K562 (cell line): Measurements from ENCODE around the gene PLCD1. TPM values are rescaled to one million over a fixed set of nuclear protein-coding genes. Genes with fewer than 3 reads are reported as not detected.

Source experiments
- CBX2 ChIP-seq: fragments of 200-600 bp; sonication (generic); IDR thresholded peaks from one replicate; pipeline ENCODE4 v1.6.1; 2012; ENCODE audit warnings: mild to moderate bottlenecking, low read length, inconsistent platforms; ENCODE audit not compliant: insufficient read depth, poor library complexity, severe bottlenecking
- CHD2 ChIP-seq: IDR thresholded peaks from 2 replicates; pipeline ENCODE4 v1.6.1; 2011; ENCODE audit warnings: low read depth, low read length
- FOXA1 ChIP-seq: fragments of 450-650 bp; IDR thresholded peaks from 2 replicates; pipeline ENCODE4 v1.6.1; 2016; ENCODE audit warnings: mild to moderate bottlenecking, borderline replicate concordance
- HEY1 ChIP-seq: fragments of 250-450 bp; sonication (Bioruptor Pico); IDR thresholded peaks from 2 replicates; pipeline ENCODE4 v1.5.0; 2020; ENCODE audit warnings: mild to moderate bottlenecking, moderate library complexity, borderline replicate concordance
- MTA2 ChIP-seq: fragments of 450-650 bp; IDR thresholded peaks from 2 replicates; pipeline ENCODE4 v1.6.1; 2016; ENCODE audit warnings: low read depth
- NCOA4 ChIP-seq: fragments of 450-650 bp; IDR thresholded peaks from 2 replicates; pipeline ENCODE4 v1.6.1; 2018; ENCODE audit warnings: mild to moderate bottlenecking; ENCODE audit not compliant: partially characterized antibody
- NRF1 ChIP-seq, 2 experiments: fragments of 450-650 bp; IDR thresholded peaks in 1 of 2; conservative IDR thresholded peaks in 1 of 2; 2 replicates each; pipeline ENCODE4 v1.6.1; 2014; ENCODE audit warnings: mild to moderate bottlenecking in 2 of 2
- RBM22 ChIP-seq: fragments of 200-400 bp; formaldehyde crosslinking; IDR thresholded peaks from 2 replicates; pipeline ENCODE4 v1.6.1; 2018; ENCODE audit warnings: low read length, low read depth; ENCODE audit not compliant: poor library complexity, severe bottlenecking
- SREBF2 ChIP-seq: sonication (generic); formaldehyde crosslinking; IDR thresholded peaks from 2 replicates; pipeline ENCODE4 v1.4.0; 2020; ENCODE audit warnings: mild to moderate bottlenecking, missing genetic modification reagents
- TCF7L2 ChIP-seq: fragments of 150-350 bp; IDR thresholded peaks from 2 replicates; pipeline ENCODE4 v1.6.1; 2016; ENCODE audit warnings: low read depth, mild to moderate bottlenecking, low read length, moderate library complexity
- polyA plus RNA-seq, 8 experiments: library from polyadenylated mRNA; depleted of rRNA in 4 of 8; stranded (reverse) in 5 of 8; unstranded in 3 of 8; fragments of >200 nt; fragmentation: Nextera tagmentation in 2 of 8; fragmentation: Illumina TruSeq in 1 of 8; extraction: Ambion mirVana in 2 of 8; extraction: Trizol in 1 of 8; gene quantifications; 2 replicates each; pipeline versions ENCODE4 v1.2.1 to v1.2.3, GENCODE V29; 2011 to 2014; ENCODE audit warnings: inconsistent platforms in 1 of 8, missing spikeins in 1 of 8
- total RNA-seq, 7 experiments: library from RNA; depleted of rRNA in 6 of 7; stranded (reverse); fragments of >200 nt in 6 of 7; fragmentation: Illumina TruSeq in 2 of 7; extraction: Trizol in 2 of 7; gene quantifications; 2 replicates each; pipeline versions ENCODE4 v1.2.1 to v1.2.3, GENCODE V29; 2011 to 2021; ENCODE audit warnings: low replicate concordance in 1 of 7
- TF ChIP-seq, protein P1 (sequence below): fragments of 150-350 bp; IDR thresholded peaks from 2 replicates; pipeline ENCODE4 v1.6.1; 2014; ENCODE audit warnings: low read depth, mild to moderate bottlenecking, low read length, borderline replicate concordance
- TF ChIP-seq, protein P2 (sequence below), 2 experiments: fragments of 200-800 bp in 1 of 2; sonication (Bioruptor generic) in 1 of 2; sonication (generic) in 1 of 2; formaldehyde crosslinking in 1 of 2; IDR thresholded peaks in 1 of 2; conservative IDR thresholded peaks in 1 of 2; 2 replicates each; pipeline versions ENCODE4 v1.5.0 to v1.6.1; 2016 to 2020; ENCODE audit warnings: missing compliant biosample characterization in 1 of 2, missing genetic modification characterization in 1 of 2, missing genetic modification reagents in 1 of 2
- TF ChIP-seq, protein P3 (sequence below): sonication (generic); formaldehyde crosslinking; IDR thresholded peaks from 2 replicates; pipeline ENCODE4 v1.9.0; 2022; ENCODE audit warnings: mild to moderate bottlenecking, missing genetic modification reagents
- TF ChIP-seq, protein P4 (sequence below), 2 experiments: IDR thresholded peaks in 1 of 2; conservative IDR thresholded peaks in 1 of 2; 2 replicates each; pipeline ENCODE4 v1.6.1; 2016; ENCODE audit warnings: low read depth in 2 of 2, mild to moderate bottlenecking in 1 of 2, missing compliant biosample characterization in 1 of 2, missing genetic modification characterization in 1 of 2, moderate library complexity in 1 of 2

PLCD1 gene
- total and polyA plus RNA-seq, 9 of the 15 experiments (the other 6 are each of a cell fraction or from before 2014, with no cell fraction given), result 5.4 to 209 (median 116) TPM

DNA sequence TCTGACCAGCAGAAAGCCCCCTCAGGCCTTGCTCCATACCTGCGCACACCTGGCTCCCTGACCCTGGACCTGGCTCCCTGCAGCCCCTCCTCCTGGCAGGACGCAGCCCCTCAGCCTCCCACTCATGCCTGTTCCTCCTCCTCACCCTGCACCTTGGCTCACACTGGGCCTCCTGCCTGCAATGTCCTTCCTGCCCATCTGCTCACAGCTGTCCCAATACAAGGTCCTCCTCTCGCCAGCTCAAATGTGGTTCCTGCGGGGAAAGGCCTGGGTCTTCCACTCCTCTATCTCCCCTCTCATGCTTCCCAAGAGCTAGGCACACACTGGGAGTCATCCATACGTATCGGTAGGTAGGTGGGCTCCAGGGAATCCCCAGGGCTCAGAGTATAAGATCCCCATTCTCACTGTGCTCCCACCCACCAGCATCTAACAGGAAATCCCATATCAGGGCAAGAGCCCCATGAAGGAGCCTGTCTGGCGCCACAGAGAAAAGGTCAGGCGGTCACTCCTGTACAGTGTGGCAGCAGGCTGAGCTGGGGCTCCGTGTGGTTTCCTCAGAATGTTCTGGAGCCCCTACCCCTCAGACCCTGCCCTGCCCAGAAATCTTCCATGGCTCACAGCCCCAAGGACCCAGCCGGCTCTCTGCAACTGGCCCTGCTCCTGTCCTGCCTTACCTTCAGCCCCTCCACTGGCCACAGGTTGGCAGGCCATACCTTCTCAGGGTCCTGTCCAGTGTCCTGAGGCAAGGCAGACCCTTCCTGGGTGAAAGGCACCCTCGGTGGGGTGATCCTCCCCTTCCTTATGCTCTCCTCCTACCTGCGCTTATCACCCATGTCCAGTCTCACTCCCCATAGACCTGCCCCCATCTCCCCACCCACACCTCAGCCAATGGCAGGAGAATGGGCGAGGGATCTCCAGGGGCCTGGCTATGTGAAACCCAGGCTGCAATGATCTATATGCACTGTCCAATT lies 10.9 kb downstream of the PLCD1 start (continued):
- TF ChIP-seq, protein P1, sequence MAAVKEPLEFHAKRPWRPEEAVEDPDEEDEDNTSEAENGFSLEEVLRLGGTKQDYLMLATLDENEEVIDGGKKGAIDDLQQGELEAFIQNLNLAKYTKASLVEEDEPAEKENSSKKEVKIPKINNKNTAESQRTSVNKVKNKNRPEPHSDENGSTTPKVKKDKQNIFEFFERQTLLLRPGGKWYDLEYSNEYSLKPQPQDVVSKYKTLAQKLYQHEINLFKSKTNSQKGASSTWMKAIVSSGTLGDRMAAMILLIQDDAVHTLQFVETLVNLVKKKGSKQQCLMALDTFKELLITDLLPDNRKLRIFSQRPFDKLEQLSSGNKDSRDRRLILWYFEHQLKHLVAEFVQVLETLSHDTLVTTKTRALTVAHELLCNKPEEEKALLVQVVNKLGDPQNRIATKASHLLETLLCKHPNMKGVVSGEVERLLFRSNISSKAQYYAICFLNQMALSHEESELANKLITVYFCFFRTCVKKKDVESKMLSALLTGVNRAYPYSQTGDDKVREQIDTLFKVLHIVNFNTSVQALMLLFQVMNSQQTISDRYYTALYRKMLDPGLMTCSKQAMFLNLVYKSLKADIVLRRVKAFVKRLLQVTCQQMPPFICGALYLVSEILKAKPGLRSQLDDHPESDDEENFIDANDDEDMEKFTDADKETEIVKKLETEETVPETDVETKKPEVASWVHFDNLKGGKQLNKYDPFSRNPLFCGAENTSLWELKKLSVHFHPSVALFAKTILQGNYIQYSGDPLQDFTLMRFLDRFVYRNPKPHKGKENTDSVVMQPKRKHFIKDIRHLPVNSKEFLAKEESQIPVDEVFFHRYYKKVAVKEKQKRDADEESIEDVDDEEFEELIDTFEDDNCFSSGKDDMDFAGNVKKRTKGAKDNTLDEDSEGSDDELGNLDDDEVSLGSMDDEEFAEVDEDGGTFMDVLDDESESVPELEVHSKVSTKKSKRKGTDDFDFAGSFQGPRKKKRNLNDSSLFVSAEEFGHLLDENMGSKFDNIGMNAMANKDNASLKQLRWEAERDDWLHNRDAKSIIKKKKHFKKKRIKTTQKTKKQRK, result no peak
- TF ChIP-seq NCOA4, result no peak
- no peak for TF ChIP-seq TCF7L2
- TF ChIP-seq MTA2, result no peak
- no peak for TF ChIP-seq SREBF2 (CRISPR knock-in tag)
- TF ChIP-seq NRF1 (conservative IDR thresholded peaks at IDR 0.05 in 1 of 2, IDR thresholded peaks at IDR 0.05 in 1 of 2), result 0 out of 4 replicates have a peak, but pooled peaks of 1 of the 2 experiments have one; percentile 37
- no peak for TF ChIP-seq CBX2
- no peak for TF ChIP-seq RBM22
- TF ChIP-seq, protein P2, sequence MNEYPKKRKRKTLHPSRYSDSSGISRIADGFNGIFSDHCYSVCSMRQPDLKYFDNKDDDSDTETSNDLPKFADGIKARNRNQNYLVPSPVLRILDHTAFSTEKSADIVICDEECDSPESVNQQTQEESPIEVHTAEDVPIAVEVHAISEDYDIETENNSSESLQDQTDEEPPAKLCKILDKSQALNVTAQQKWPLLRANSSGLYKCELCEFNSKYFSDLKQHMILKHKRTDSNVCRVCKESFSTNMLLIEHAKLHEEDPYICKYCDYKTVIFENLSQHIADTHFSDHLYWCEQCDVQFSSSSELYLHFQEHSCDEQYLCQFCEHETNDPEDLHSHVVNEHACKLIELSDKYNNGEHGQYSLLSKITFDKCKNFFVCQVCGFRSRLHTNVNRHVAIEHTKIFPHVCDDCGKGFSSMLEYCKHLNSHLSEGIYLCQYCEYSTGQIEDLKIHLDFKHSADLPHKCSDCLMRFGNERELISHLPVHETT (CRISPR knock-in tag; conservative IDR thresholded peaks at IDR 0.05 in 1 of 2, IDR thresholded peaks at IDR 0.05 in 1 of 2), result no peak
- TF ChIP-seq, protein P3, sequence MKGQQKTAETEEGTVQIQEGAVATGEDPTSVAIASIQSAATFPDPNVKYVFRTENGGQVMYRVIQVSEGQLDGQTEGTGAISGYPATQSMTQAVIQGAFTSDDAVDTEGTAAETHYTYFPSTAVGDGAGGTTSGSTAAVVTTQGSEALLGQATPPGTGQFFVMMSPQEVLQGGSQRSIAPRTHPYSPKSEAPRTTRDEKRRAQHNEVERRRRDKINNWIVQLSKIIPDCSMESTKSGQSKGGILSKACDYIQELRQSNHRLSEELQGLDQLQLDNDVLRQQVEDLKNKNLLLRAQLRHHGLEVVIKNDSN (CRISPR knock-in tag), result no peak
- TF ChIP-seq CHD2, result no peak
- no peak for TF ChIP-seq HEY1
- TF ChIP-seq, protein P4, sequence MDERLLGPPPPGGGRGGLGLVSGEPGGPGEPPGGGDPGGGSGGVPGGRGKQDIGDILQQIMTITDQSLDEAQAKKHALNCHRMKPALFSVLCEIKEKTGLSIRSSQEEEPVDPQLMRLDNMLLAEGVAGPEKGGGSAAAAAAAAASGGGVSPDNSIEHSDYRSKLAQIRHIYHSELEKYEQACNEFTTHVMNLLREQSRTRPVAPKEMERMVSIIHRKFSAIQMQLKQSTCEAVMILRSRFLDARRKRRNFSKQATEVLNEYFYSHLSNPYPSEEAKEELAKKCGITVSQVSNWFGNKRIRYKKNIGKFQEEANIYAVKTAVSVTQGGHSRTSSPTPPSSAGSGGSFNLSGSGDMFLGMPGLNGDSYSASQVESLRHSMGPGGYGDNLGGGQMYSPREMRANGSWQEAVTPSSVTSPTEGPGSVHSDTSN (CRISPR knock-in tag; IDR thresholded peaks at IDR 0.05; ENCODE audit: low read depth), result no peak
- TF ChIP-seq, protein P4 (tag; conservative IDR thresholded peaks at IDR 0.05; ENCODE audit: low read depth), result no peak
- TF ChIP-seq FOXA1, result no peak
